ENCODE results near the gene GALNT1. TPM values are rescaled to one million over a fixed set of nuclear protein-coding genes. Genes with fewer than 3 reads are reported as not detected.

GALNT1 gene
- 10 to 100 TPM; 29.6 to 35.2 TPM for total RNA-seq

GRCh38 chr18:35581546-35581897 is at the start of gene GALNT1:
Gene GALNT1 (plus strand): TSS chr18:35581740. CDS start chr18:35654663, 72,923 bp downstream.
- H3K36me3 ChIP-seq = no peaks in the 10 kb centered on the region
- peak within 1 kb of the TSS; percentile 77 to 87 for H3K4me3 ChIP-seq
- TF ChIP-seq, protein P1, sequence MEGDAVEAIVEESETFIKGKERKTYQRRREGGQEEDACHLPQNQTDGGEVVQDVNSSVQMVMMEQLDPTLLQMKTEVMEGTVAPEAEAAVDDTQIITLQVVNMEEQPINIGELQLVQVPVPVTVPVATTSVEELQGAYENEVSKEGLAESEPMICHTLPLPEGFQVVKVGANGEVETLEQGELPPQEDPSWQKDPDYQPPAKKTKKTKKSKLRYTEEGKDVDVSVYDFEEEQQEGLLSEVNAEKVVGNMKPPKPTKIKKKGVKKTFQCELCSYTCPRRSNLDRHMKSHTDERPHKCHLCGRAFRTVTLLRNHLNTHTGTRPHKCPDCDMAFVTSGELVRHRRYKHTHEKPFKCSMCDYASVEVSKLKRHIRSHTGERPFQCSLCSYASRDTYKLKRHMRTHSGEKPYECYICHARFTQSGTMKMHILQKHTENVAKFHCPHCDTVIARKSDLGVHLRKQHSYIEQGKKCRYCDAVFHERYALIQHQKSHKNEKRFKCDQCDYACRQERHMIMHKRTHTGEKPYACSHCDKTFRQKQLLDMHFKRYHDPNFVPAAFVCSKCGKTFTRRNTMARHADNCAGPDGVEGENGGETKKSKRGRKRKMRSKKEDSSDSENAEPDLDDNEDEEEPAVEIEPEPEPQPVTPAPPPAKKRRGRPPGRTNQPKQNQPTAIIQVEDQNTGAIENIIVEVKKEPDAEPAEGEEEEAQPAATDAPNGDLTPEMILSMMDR (IDR thresholded peaks at IDR 0.05) = no peak
- no peaks in the 10 kb centered on the region for H3K27me3 ChIP-seq
- peak within 1 kb of the TSS; percentile 94 to 99 for H3K27ac ChIP-seq
- DNase-seq (ENCODE audit: low spot score) = no peak
- no peaks in the 10 kb centered on the region for H3K9me3 ChIP-seq
- peaks cover 0 to 19% of the 10 kb centered on the region in 2 donors for H3K4me1 ChIP-seq

- TF ChIP-seq, protein P1 (IDR thresholded peaks at IDR 0.05) = no peak
- no peaks in the 10 kb centered on the region for H3K4me1 ChIP-seq
- no peak for DNase-seq (ENCODE audit: low spot score)
- H3K4me3 ChIP-seq = no peak overlapping the region
- H3K9me3 ChIP-seq = peaks cover 0 to 14% of the 10 kb centered on the region in 2 donors
- H3K27me3 ChIP-seq = no peaks in the 10 kb centered on the region
- H3K27ac ChIP-seq = no peak overlapping the region
- H3K36me3 ChIP-seq = no peaks in the 10 kb centered on the region
These were observed 47.6 kb upstream of the GALNT1 start for GRCh38 chr18:35533916-35534405.

DNA sequence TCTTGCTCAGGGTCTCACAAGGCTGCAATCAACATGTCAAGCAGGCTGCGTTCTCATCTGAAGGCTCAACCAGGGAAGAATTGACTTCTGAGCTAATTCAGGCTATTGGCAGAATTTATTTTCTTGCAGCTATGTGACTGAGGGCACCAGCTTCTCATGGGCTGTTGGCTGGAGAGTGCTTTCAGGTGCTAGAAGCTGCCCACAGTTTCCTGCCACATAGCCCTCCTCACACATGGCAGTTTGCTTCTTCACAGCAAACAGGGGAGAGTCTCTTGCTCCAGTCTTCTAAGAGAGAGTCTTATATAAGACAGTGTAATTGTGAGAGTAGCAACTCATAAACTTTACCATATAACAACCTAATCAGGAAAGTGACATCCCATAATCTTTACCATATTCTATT is 46.2 kb upstream of the GALNT1 start:
- Histone ChIP-seq H3K36me3 (no peaks in the 10 kb centered on the region), H3K4me3 (no peak overlapping the region), H3K27ac (no peak overlapping the region), H3K27me3 (no peaks in the 10 kb centered on the region), H3K9me3 (peaks cover 0 to 14% of the 10 kb centered on the region in 2 donors), H3K4me1 (no peaks in the 10 kb centered on the region)
- TF ChIP-seq, protein P1 (IDR thresholded peaks at IDR 0.05) = no peak
- no peak for DNase-seq (ENCODE audit: low spot score)

GRCh38 chr18:35542356-35542755 is 39.2 kb upstream of the GALNT1 start:
- TF ChIP-seq, protein P1 (IDR thresholded peaks at IDR 0.05) = no peak
- Histone ChIP-seq H3K27me3 (no peaks in the 10 kb centered on the region), H3K4me1 (no peaks in the 10 kb centered on the region), H3K36me3 (no peaks in the 10 kb centered on the region), H3K4me3 (no peak overlapping the region), H3K27ac (no peak overlapping the region), H3K9me3 (no peaks in the 10 kb centered on the region)
- no peak for DNase-seq (ENCODE audit: low spot score)

- no peak overlapping the region for H3K27ac ChIP-seq
- H3K4me1 ChIP-seq = no peaks in the 10 kb centered on the region
- no peaks in the 10 kb centered on the region for H3K36me3 ChIP-seq
- DNase-seq (ENCODE audit: low spot score) = no peak
- TF ChIP-seq, protein P1 (IDR thresholded peaks at IDR 0.05) = no peak
- no peaks in the 10 kb centered on the region for H3K27me3 ChIP-seq
- H3K4me3 ChIP-seq = no peak overlapping the region
- H3K9me3 ChIP-seq = no peaks in the 10 kb centered on the region
These were observed 34.4 kb upstream of the GALNT1 start for GRCh38 chr18:35547008-35547605.

DNA sequence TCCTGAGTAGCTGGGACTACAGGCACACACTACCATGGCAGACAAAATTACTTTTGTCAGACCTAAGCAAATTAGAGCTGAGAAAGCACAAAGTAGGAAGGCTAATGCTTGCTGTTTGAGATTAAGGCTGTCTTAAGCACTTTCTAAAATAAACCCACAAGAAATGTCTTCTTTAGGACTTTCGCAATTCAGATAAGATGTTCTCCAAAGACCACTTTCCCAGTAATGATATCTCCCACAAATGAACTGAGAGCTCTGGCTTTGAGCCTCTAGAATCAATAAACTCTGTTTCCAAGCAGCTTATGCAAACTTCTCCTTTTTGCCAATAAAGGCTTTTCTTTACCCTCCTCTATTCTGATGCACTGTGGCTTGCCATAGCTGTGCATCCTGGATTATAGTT is 32.0 kb upstream of the GALNT1 start:
- Histone ChIP-seq H3K9me3 (no peaks in the 10 kb centered on the region), H3K27ac (no peak overlapping the region), H3K4me1 (no peaks in the 10 kb centered on the region), H3K36me3 (no peaks in the 10 kb centered on the region), H3K27me3 (no peaks in the 10 kb centered on the region), H3K4me3 (no peak overlapping the region)
- DNase-seq (ENCODE audit: low spot score) = no peak
- TF ChIP-seq, protein P1 (IDR thresholded peaks at IDR 0.05) = no peak
